Ishikawa (cell line): ENCODE measurements around the gene HAUS7.

ENCODE experiments used
- EP300 ChIP-seq: IDR thresholded peaks from 2 replicates; pipeline ENCODE4 v1.6.1; 2012; ENCODE audit warnings: borderline replicate concordance
- RAD21 ChIP-seq: IDR thresholded peaks from 2 replicates; pipeline ENCODE4 v1.6.1; 2012; ENCODE audit warnings: low read depth
- YY1 ChIP-seq: IDR thresholded peaks from 2 replicates; pipeline ENCODE4 v1.6.1; 2012; ENCODE audit warnings: low read depth
- TF ChIP-seq, protein P1 (sequence below): IDR thresholded peaks from 2 replicates; pipeline ENCODE4 v1.6.1; 2012

- TF ChIP-seq YY1, result no peak
- TF ChIP-seq EP300, result no peak
- TF ChIP-seq, protein P1, sequence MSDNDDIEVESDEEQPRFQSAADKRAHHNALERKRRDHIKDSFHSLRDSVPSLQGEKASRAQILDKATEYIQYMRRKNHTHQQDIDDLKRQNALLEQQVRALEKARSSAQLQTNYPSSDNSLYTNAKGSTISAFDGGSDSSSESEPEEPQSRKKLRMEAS, result no peak
- no peak for TF ChIP-seq RAD21
These were observed 29.5 kb upstream of the HAUS7 start for GRCh38 chrX:153499876-153500275.
